ENCODE results near the gene PLXNB2.

Gene PLXNB2

GRCh38 chr22:50308986-50309600 is 1.6 kb upstream of the PLXNB2 start:
- no peak for TF ChIP-seq GATA2 (IDR thresholded peaks at IDR 0.05; ENCODE audit: low read depth, low read length)
- TF ChIP-seq GATA3 (IDR thresholded peaks at IDR 0.05; ENCODE audit: low read depth, low read length): no peak

DNA sequence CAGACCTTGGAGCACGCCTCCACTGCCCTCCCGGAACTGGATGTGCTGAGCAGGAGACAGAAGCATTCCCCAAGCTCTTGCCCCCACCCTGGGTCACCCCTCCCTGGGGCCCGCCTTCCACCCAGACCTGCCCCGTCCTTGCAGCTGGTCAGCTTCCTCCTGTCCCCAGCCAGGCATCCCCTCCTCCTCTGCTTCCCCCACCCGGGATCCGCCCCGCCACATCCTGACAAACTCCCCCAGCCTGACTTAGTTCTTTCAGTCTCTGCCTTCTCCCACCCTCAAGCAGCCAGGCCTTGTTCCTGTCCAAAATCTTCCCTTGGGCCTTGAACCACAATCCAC is 1.1 kb upstream of the PLXNB2 start:
- TF ChIP-seq GATA2 (IDR thresholded peaks at IDR 0.05; ENCODE audit: low read depth, low read length): no peak

- no peak for TF ChIP-seq GATA3 (IDR thresholded peaks at IDR 0.05; ENCODE audit: low read depth, low read length)
Measured at GRCh38 chr22:50307890-50308596, 597 bp upstream of the PLXNB2 start.

- TF ChIP-seq GATA2 (IDR thresholded peaks at IDR 0.05; ENCODE audit: low read depth, low read length): no peak
- TF ChIP-seq GATA3 (IDR thresholded peaks at IDR 0.05; ENCODE audit: low read depth, low read length): no peak
Measured at GRCh38 chr22:50305923-50306566, 1.4 kb downstream of the PLXNB2 start.

- TF ChIP-seq GATA2 (IDR thresholded peaks at IDR 0.05; ENCODE audit: low read depth, low read length) (no peak), GATA3 (IDR thresholded peaks at IDR 0.05; ENCODE audit: low read depth, low read length) (no peak)
Measured at GRCh38 chr22:50305393-50305922, 2.0 kb downstream of the PLXNB2 start.

DNA sequence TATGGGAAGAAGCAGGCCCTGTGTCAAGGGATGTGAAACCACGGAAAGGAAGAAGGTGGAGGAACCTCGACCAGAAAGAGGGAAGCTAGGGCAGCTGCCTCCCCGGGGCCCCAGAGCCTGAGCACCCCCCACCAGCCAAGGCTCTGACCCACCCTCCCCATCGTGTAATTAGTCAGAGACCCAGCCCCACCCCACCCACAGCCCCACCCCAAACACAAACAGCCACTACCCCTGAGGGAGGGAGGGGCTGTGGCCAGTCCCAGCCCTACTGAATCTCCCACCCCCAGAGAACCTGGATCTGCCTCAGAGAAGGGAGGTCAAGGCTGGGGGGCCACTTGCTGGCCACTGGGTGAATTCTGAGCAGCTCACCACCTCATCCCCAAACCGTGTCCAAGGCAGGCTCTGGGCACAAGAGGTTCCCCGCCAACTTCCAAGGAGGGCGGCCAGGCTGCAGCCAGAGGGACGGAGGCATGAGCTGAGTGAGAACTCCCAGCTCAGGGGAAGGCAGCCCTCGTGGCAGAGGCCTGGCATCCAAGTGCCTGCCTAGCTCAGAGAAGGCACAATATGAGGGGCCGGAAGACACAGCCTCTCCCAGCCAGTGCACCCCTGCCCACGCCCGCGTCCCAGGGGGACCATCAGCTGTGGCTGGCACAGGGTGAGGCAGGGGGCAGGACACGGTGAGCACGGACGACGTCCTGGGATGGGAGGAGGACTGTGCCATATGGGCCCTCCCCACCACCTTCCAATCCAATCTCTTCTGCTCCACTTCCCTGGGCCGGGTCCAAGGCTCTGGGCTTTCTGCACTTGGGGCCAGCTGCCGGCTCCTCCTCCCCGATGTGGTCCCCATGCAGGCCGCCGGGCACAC is 2.7 kb downstream of the PLXNB2 start:
- TF ChIP-seq GATA2 (IDR thresholded peaks at IDR 0.05; ENCODE audit: low read depth, low read length): no peak
- TF ChIP-seq GATA3 (IDR thresholded peaks at IDR 0.05; ENCODE audit: low read depth, low read length): no peak

DNA sequence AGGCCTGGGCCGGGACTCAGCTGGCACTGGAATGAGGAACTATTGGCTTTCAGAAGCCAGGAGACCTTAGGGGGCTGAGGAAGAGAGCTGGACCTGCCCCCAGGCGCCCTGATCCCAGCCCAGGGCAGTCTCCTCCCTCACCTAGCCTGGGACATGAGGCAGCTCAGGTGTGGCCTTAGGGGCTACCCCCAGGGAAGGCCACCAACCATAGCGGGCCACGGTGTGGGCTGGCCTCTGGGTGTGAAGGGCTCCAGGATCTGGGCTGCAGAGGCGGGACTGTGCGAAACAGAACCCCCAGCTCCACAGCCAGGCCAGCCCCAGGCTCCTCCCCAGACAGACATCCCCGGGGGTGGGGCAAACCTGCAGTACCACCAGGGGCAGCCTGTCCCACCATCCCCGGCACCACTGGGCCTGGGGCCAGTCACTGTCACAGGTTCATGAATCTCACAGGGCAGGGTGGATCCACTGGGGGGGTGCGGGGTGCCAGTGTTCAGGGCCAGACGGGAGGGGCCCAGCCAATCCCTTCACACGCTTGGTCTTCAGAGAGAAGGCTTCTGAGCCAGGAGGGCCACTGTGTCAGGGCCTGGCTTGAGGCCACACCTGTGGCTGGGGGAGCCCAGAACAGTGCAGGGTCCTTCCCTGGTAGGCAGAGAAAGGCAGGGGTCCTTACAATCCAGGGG is 3.5 kb downstream of the PLXNB2 start:
- no peak for TF ChIP-seq GATA2 (IDR thresholded peaks at IDR 0.05; ENCODE audit: low read depth, low read length)
- TF ChIP-seq GATA3 (IDR thresholded peaks at IDR 0.05; ENCODE audit: low read depth, low read length): no peak

DNA sequence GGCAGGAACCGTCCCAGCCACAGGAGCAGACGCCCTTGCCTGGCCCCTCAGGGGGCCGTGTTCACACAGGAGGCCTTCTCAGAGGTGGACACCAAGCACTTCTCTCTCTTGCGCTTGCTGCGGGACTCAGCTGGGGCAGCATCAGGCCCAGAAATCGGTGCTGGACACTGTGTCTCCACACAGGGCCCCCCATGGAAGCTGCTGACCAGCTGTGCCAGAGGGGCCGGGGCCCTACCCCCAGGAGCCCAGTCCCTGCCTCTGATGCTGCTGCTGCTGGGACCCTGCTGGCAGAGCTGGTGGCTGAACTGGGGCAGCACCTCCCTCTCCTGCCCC is 4.0 kb downstream of the PLXNB2 start:
- TF ChIP-seq GATA2 (IDR thresholded peaks at IDR 0.05; ENCODE audit: low read depth, low read length) (no peak), GATA3 (IDR thresholded peaks at IDR 0.05; ENCODE audit: low read depth, low read length) (no peak)

DNA sequence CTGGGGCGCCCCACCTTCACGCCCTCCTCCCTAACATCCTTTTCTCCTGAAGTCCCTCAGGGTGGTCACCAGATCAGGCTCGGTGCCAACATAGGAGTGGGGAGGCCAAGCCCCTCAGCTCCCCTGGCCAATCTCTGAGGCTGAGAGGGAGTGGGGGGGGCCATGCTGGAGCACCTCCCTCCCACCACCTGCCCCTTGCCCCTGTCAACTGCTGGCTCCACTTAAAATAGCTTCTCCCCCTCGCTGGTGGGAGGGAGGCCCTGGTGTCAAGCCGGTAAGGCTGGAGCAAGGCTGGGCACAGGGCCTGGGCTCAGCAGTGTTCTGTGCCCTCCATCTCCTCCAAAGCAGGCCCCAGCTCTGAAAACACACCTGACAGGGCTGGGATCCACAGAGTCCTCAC is 4.9 kb downstream of the PLXNB2 start:
- TF ChIP-seq GATA3 (IDR thresholded peaks at IDR 0.05; ENCODE audit: low read depth, low read length) (no peak), GATA2 (IDR thresholded peaks at IDR 0.05; ENCODE audit: low read depth, low read length) (no peak)

GRCh38 chr22:50302041-50302541 is 5.4 kb downstream of the PLXNB2 start:
- no peak for TF ChIP-seq GATA3 (IDR thresholded peaks at IDR 0.05; ENCODE audit: low read depth, low read length)

DNA sequence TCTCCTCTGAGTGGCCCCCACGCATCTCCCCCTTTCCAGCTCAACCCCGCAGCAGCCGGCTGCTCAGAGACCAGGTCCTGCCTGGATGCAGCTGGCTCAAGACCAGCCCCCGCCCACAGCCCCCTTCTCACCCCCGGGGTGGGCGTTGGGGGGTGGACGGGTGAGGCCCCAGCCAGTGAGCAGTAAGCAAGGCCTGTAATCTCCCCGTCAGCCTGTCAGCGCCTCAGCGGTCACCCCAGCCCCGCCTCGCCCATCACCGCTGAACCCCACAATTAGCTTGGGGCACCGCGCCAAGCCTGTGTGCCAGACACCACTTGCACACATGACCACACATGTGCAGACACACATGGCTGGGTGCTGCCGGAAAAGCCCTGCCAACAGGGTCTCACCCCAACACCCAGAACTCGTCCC is 5.9 kb downstream of the PLXNB2 start:
- TF ChIP-seq GATA3 (IDR thresholded peaks at IDR 0.05; ENCODE audit: low read depth, low read length): no peak
- TF ChIP-seq GATA2 (IDR thresholded peaks at IDR 0.05; ENCODE audit: low read depth, low read length): peak; percentile 20; the same call in 1 of the 2 replicates

- TF ChIP-seq GATA3 (IDR thresholded peaks at IDR 0.05; ENCODE audit: low read depth, low read length): no peak
- TF ChIP-seq GATA2 (IDR thresholded peaks at IDR 0.05; ENCODE audit: low read depth, low read length): no peak
Measured at GRCh38 chr22:50300620-50301257, 6.7 kb downstream of the PLXNB2 start.

All from SH-SY5Y (cell line).